Activated T-helper 2 cell treated with anti-CD3 and anti-CD28 coated beads, Interferon-gamma antibody, Interleukin-2, Interleukin-4, amounts not matched to agents 10 μg/mL and 5 μg/mL and 100 μg/mL, durations not matched to agents 14 hours and 24 hours and 36 hours (primary cell): Measurements from ENCODE around the gene CARD16. TPM values are rescaled to one million over a fixed set of nuclear protein-coding genes. Genes with fewer than 3 reads are reported as not detected.

Source experiments
- DNase-seq: peaks from one replicate; pipeline ENCODE4 v3.0.0; 2021; ENCODE audit warnings: low spot score
- H3K27ac Mint-ChIP-seq: one replicate; pipeline ENCODE4 v1.8.0; 2021; ENCODE audit warnings: mixed read lengths
- H3K27me3 Mint-ChIP-seq: one replicate; pipeline ENCODE4 v1.8.0; 2021; ENCODE audit warnings: low read depth, mixed read lengths
- H3K36me3 Mint-ChIP-seq: one replicate; pipeline ENCODE4 v1.8.0; 2021; ENCODE audit warnings: low read depth, mixed read lengths
- H3K4me1 Mint-ChIP-seq: one replicate; pipeline ENCODE4 v1.8.0; 2021; ENCODE audit warnings: low read depth, mixed read lengths
- H3K4me3 Mint-ChIP-seq: one replicate; pipeline ENCODE4 v1.8.0; 2021; ENCODE audit warnings: low read depth, mild to moderate bottlenecking, moderate library complexity, mixed read lengths
- H3K9me3 Mint-ChIP-seq: one replicate; pipeline ENCODE4 v1.8.0; 2021; ENCODE audit warnings: mixed read lengths
- intact Hi-C: fragments of 100-400 bp; cut with micrococcal nuclease; formaldehyde crosslinking; loops from one replicate; pipeline ENCODE4 v1.15.1; 2023
- total RNA-seq: library from RNA; stranded (reverse); gene quantifications from 2 replicates; pipeline ENCODE4 v1.2.3, GENCODE V29; 2022

CARD16 gene
- total RNA-seq, 1 donor from 2014 or later = 5.2 TPM

GRCh38 chr11:105003151-105003550 lies 42.0 kb downstream of the CARD16 start:
- no peak overlapping the region for H3K27ac Mint-ChIP-seq

GRCh38 chr11:105000797-105001196 lies 44.3 kb downstream of the CARD16 start:
- H3K9me3 Mint-ChIP-seq = no peaks in the 10 kb centered on the region
- no peaks in the 10 kb centered on the region for H3K36me3 Mint-ChIP-seq
- H3K27ac Mint-ChIP-seq = no peak overlapping the region
- no peak overlapping the region for H3K4me3 Mint-ChIP-seq
- peak; percentile 31 for DNase-seq
- peaks cover 1% of the 10 kb centered on the region for H3K27me3 Mint-ChIP-seq
- H3K4me1 Mint-ChIP-seq = peaks cover 5% of the 10 kb centered on the region
- intact Hi-C loops = loop anchor here (1.0 kb wide), 1 partner anchor 391 kb away; no protein-coding TSS in a partner anchor

More at GRCh38 chr11:105003151-105003550, 42.0 kb downstream of the CARD16 start:
- no peaks in the 10 kb centered on the region for H3K9me3 Mint-ChIP-seq
- intact Hi-C loops = no loop called here
- no peak overlapping the region for H3K4me3 Mint-ChIP-seq
- H3K27me3 Mint-ChIP-seq = peaks cover 1% of the 10 kb centered on the region
- H3K4me1 Mint-ChIP-seq = peaks cover 5% of the 10 kb centered on the region
- H3K36me3 Mint-ChIP-seq = no peaks in the 10 kb centered on the region
- no peak for DNase-seq

- Mint-ChIP-seq H3K27ac (no peak overlapping the region), H3K4me1 (peaks cover 5% of the 10 kb centered on the region), H3K9me3 (no peaks in the 10 kb centered on the region), H3K27me3 (peaks cover 1% of the 10 kb centered on the region), H3K4me3 (no peak overlapping the region), H3K36me3 (no peaks in the 10 kb centered on the region)
- DNase-seq = no peak
- intact Hi-C loops = loop anchor here (1.0 kb wide), 1 partner anchor 391 kb away; no protein-coding TSS in a partner anchor
These were observed 45.0 kb downstream of the CARD16 start for GRCh38 chr11:105000167-105000566.

GRCh38 chr11:104999721-105000120 lies 45.4 kb downstream of the CARD16 start:
- peaks cover 1% of the 10 kb centered on the region for H3K27me3 Mint-ChIP-seq
- H3K4me3 Mint-ChIP-seq = no peak overlapping the region
- no peaks in the 10 kb centered on the region for H3K9me3 Mint-ChIP-seq
- H3K27ac Mint-ChIP-seq = no peak overlapping the region
- peaks cover 5% of the 10 kb centered on the region for H3K4me1 Mint-ChIP-seq
- DNase-seq = no peak
- no peaks in the 10 kb centered on the region for H3K36me3 Mint-ChIP-seq
- intact Hi-C loops = loop anchor here (1.0 to 5.0 kb wide), 2 partner anchors 47 to 390 kb away; no protein-coding TSS in a partner anchor

- Mint-ChIP-seq H3K27ac (no peak overlapping the region), H3K4me1 (peaks cover 5% of the 10 kb centered on the region), H3K36me3 (no peaks in the 10 kb centered on the region), H3K9me3 (no peaks in the 10 kb centered on the region), H3K4me3 (no peak overlapping the region), H3K27me3 (no peaks in the 10 kb centered on the region)
- no peak for DNase-seq
- intact Hi-C loops = loop anchor here (5.0 kb wide), 1 partner anchor 45 kb away; no protein-coding TSS in a partner anchor
These were observed 47.8 kb downstream of the CARD16 start for GRCh38 chr11:104997288-104997687.

- no peak overlapping the region for H3K4me3 Mint-ChIP-seq
- intact Hi-C loops = loop anchor here (5.0 kb wide), 1 partner anchor 43 kb away; no protein-coding TSS in a partner anchor
- no peak overlapping the region for H3K27ac Mint-ChIP-seq
- DNase-seq = no peak
- no peaks in the 10 kb centered on the region for H3K4me1 Mint-ChIP-seq
- H3K27me3 Mint-ChIP-seq = peaks cover 8% of the 10 kb centered on the region
- no peaks in the 10 kb centered on the region for H3K9me3 Mint-ChIP-seq
- no peaks in the 10 kb centered on the region for H3K36me3 Mint-ChIP-seq
These were observed 50.1 kb downstream of the CARD16 start for GRCh38 chr11:104995001-104995408.

- Mint-ChIP-seq H3K4me1 (no peaks in the 10 kb centered on the region), H3K9me3 (no peaks in the 10 kb centered on the region), H3K27me3 (peaks cover 16% of the 10 kb centered on the region), H3K27ac (no peak overlapping the region), H3K36me3 (no peaks in the 10 kb centered on the region), H3K4me3 (no peak overlapping the region)
- DNase-seq = no peak
- intact Hi-C loops = no loop called here
These were observed 52.4 kb downstream of the CARD16 start for GRCh38 chr11:104992781-104993180.

GRCh38 chr11:104991994-104992393 lies 53.1 kb downstream of the CARD16 start:
- no peak overlapping the region for H3K27ac Mint-ChIP-seq
- intact Hi-C loops = no loop called here
- H3K4me3 Mint-ChIP-seq = no peak overlapping the region
- no peaks in the 10 kb centered on the region for H3K36me3 Mint-ChIP-seq
- no peak for DNase-seq
- no peaks in the 10 kb centered on the region for H3K4me1 Mint-ChIP-seq
- H3K27me3 Mint-ChIP-seq = peaks cover 17% of the 10 kb centered on the region
- H3K9me3 Mint-ChIP-seq = no peaks in the 10 kb centered on the region

Other genes with a start within 250 kb of the CARD16 start
- gene CASP12, start 146.9 kb downstream of the CARD16 start, total RNA-seq = not detected in 2 replicates
- gene CASP4, start 76.8 kb downstream of the CARD16 start, total RNA-seq = 31.1 and 32.0 TPM in 2 replicates
- gene CASP5, start 22.2 kb downstream of the CARD16 start, total RNA-seq = not detected in 2 replicates
- 11.6 and 13.5 TPM in 2 replicates for gene CASP1, start 10.2 kb downstream of the CARD16 start, total RNA-seq
- not detected in 2 replicates for gene CARD18, start 94.4 kb upstream of the CARD16 start, total RNA-seq